Measurements from ENCODE around the gene OTUD4. TPM values are rescaled to one million over a fixed set of nuclear protein-coding genes. Genes with fewer than 3 reads are reported as not detected.

OTUD4 gene
- polyA plus RNA-seq, 3 donors, result 7.5 to 14.4 (median 9.0) TPM

DNA sequence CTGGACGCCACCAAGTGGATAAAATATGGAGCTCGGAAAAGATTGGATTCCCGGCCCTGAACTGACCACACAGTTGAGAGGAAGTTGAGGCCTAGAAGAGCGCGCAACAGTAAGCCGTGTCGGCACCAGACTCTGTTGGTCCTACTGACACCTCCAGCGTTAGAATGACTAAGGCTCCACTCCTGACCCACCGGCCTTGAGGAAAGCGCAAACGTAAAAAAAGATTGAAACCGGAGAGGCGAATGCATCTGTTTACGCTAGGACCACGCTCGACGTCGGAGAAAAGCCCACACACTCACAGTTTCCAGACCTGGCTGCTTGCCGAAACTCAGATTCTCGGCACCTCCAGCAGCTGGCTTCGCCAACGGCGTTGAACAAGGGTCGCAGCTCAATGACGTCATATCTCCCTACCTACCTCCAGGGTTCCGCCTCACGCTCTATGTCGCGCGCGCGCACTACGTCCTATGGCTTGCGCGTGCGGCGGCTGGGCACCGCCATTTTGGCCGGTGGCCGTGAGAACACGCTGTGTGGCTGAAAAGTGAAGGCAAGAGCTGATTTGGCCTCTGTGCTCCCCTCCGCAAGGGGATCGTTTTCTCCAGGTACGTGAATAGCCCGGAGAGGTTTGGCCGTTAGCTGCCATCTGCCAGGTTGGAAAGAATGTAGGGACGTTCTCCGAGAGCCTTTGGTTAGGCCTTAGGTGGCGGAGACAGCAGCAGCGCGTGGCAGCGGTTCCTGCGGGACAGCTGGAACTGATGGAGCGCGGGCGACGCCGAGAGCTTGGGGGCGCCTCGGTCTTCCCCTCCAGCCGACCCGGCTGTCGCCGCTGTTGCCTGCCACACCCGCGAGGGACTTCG, 82.3 kb downstream of the OTUD4 start, which contains the start of the genes ABCE1 and ANAPC10:
TSS of gene ABCE1 (plus strand) at position 491 of the 854 bp plus-strand sequence. CDS start 6,102 bp downstream, outside the sequence.
TSS of gene ANAPC10 (minus strand) at position 376 of the 854 bp plus-strand sequence. CDS start 2,097 bp downstream, outside the sequence.
- Histone ChIP-seq H2AFZ (ENCODE audit: insufficient read depth, low read depth, low read length, poor library complexity, severe bottlenecking) (peak within 1 kb of the TSS; percentile 89), H3K4me1 (ENCODE audit: control insufficient read depth in 1 of 2, insufficient read depth in 2 of 2, low read length in 2 of 2) (peaks cover 28 to 36% of the 10 kb centered on the region in 2 donors), H4K20me1 (ENCODE audit: insufficient read depth, low read length) (no peaks in the 10 kb centered on the region), H3K4me3 (replicated peaks in 1 of 3; ENCODE audit: low read depth in 2 of 3, low read length in 3 of 3) (peak within 1 kb of the TSS; percentile 71 to 84 (median 84)), H3K4me2 (replicated peaks; ENCODE audit: extremely low read depth, low read length, poor library complexity, severe bottlenecking) (peak within 1 kb of the TSS; percentile 80), H3K27ac (ENCODE audit: low read depth in 1 of 2, low read length in 2 of 2) (peak within 1 kb of the TSS; percentile 95 to 98), H3K9me3 (replicated peaks in 1 of 2; ENCODE audit: control insufficient read depth in 1 of 2, insufficient read depth in 1 of 2, low read length in 2 of 2) (peaks cover 6 to 10% of the 10 kb centered on the region in 2 donors), H3K36me3 (replicated peaks in 1 of 2; ENCODE audit: control insufficient read depth in 1 of 2, insufficient read depth in 2 of 2, low read length in 2 of 2) (peaks cover 26 to 29% of the 10 kb centered on the region in 2 donors), H3K27me3 (ENCODE audit: control insufficient read depth in 2 of 2, insufficient read depth in 2 of 2, low read length in 2 of 2) (no peaks in the 10 kb centered on the region), H3K9ac (ENCODE audit: insufficient read depth, low read length, poor library complexity, severe bottlenecking) (peak within 1 kb of the TSS; percentile 91), H3K79me2 (ENCODE audit: insufficient read depth, low read length) (peaks cover 95% of the 10 kb centered on the region)
- DNase-seq, result peak; percentile 95 to 98 (median 98)
- peak within 1 kb of the TSS; percentile 93 to 100 (median 99) for H3K27ac Mint-ChIP-seq
- H3K4me3 Mint-ChIP-seq, result peak within 1 kb of the TSS; percentile 91 to 98
- peaks cover 25% of the 10 kb centered on the region for H3K4me1 Mint-ChIP-seq
- H3K9me3 Mint-ChIP-seq, result peaks cover 8 to 19% (median 15%) of the 10 kb centered on the region in 7 donors
- intact Hi-C loops (cut with micrococcal nuclease), result loop anchor here in 1 of 2 donors (10.0 kb wide), 1 partner anchor 1583 kb away; the partner anchor contains the start of gene SMARCA5
- peaks cover 24% of the 10 kb centered on the region in 2 donors for H3K36me3 Mint-ChIP-seq
- TF ChIP-seq, protein P1, sequence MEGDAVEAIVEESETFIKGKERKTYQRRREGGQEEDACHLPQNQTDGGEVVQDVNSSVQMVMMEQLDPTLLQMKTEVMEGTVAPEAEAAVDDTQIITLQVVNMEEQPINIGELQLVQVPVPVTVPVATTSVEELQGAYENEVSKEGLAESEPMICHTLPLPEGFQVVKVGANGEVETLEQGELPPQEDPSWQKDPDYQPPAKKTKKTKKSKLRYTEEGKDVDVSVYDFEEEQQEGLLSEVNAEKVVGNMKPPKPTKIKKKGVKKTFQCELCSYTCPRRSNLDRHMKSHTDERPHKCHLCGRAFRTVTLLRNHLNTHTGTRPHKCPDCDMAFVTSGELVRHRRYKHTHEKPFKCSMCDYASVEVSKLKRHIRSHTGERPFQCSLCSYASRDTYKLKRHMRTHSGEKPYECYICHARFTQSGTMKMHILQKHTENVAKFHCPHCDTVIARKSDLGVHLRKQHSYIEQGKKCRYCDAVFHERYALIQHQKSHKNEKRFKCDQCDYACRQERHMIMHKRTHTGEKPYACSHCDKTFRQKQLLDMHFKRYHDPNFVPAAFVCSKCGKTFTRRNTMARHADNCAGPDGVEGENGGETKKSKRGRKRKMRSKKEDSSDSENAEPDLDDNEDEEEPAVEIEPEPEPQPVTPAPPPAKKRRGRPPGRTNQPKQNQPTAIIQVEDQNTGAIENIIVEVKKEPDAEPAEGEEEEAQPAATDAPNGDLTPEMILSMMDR (IDR thresholded peaks at IDR 0.05), result no peak
- WGBS (ENCODE audit: insufficient coverage), result under 1% methylated on average over 64 of the region's 67 CpGs
- no peaks in the 10 kb centered on the region for H3K27me3 Mint-ChIP-seq (ENCODE audit: low read depth in 3 of 3)

GRCh38 chr4:145097331-145097820, 83.0 kb downstream of the OTUD4 start:
- intact Hi-C loops (cut with micrococcal nuclease), result loop anchor here in 1 of 2 donors (10.0 kb wide), 1 partner anchor 1583 kb away; the partner anchor contains the start of gene SMARCA5
- DNase-seq, result peak in 2 of 3 donors; percentile 1 to 6
- Mint-ChIP-seq H3K27me3 (ENCODE audit: low read depth in 3 of 3) (no peaks in the 10 kb centered on the region), H3K4me3 (peak overlapping the region; percentile 91 to 98), H3K27ac (peak overlapping the region; percentile 93 to 100 (median 99)), H3K36me3 (peaks cover 31% of the 10 kb centered on the region in 2 donors), H3K9me3 (peaks cover 8 to 19% (median 15%) of the 10 kb centered on the region in 7 donors), H3K4me1 (peaks cover 25% of the 10 kb centered on the region)
- Histone ChIP-seq H3K79me2 (ENCODE audit: insufficient read depth, low read length) (peaks cover 92% of the 10 kb centered on the region), H3K27me3 (ENCODE audit: control insufficient read depth in 2 of 2, insufficient read depth in 2 of 2, low read length in 2 of 2) (no peaks in the 10 kb centered on the region), H3K4me1 (ENCODE audit: control insufficient read depth in 1 of 2, insufficient read depth in 2 of 2, low read length in 2 of 2) (peaks cover 28 to 31% of the 10 kb centered on the region in 2 donors), H3K4me3 (replicated peaks in 1 of 3; ENCODE audit: low read depth in 2 of 3, low read length in 3 of 3) (peak overlapping the region; percentile 71 to 84 (median 84)), H3K9ac (ENCODE audit: insufficient read depth, low read length, poor library complexity, severe bottlenecking) (peak overlapping the region; percentile 91), H3K9me3 (replicated peaks in 1 of 2; ENCODE audit: control insufficient read depth in 1 of 2, insufficient read depth in 1 of 2, low read length in 2 of 2) (peaks cover 8 to 10% of the 10 kb centered on the region in 2 donors), H3K4me2 (replicated peaks; ENCODE audit: extremely low read depth, low read length, poor library complexity, severe bottlenecking) (peak overlapping the region; percentile 80), H2AFZ (ENCODE audit: insufficient read depth, low read depth, low read length, poor library complexity, severe bottlenecking) (peak overlapping the region; percentile 89), H4K20me1 (ENCODE audit: insufficient read depth, low read length) (no peaks in the 10 kb centered on the region), H3K36me3 (replicated peaks in 1 of 2; ENCODE audit: control insufficient read depth in 1 of 2, insufficient read depth in 2 of 2, low read length in 2 of 2) (peaks cover 32 to 36% of the 10 kb centered on the region in 2 donors), H3K27ac (ENCODE audit: low read depth in 1 of 2, low read length in 2 of 2) (peak overlapping the region; percentile 95 to 98)
- WGBS (ENCODE audit: insufficient coverage), result 0% methylated on average over 1 of the region's 10 CpGs
- TF ChIP-seq, protein P1 (IDR thresholded peaks at IDR 0.05), result peak; percentile 15
